Psoas muscle (tissue), 8 donors: ENCODE data around the gene LPP. TPM values are rescaled to one million over a fixed set of nuclear protein-coding genes. Genes with fewer than 3 reads are reported as not detected.
"Not testable (repeated sequence)": the region's sequence is repeated elsewhere in the genome, so short reads cannot be mapped to it uniquely, and the experiment has no call there.

Experiments used
- ATAC-seq, 4 donors: fragments of 200-7000 bp; cut with Tn5 transposase; one replicate each; pipeline ENCODE4 v1.9.1; 2020; ENCODE audit warnings: moderate library complexity in 3 of 4, mild to moderate bottlenecking in 2 of 4
- DNase-seq, 2 donors: peaks; one replicate each; pipeline ENCODE4 v3.0.0-alpha.2; 2020
- H3K27ac ChIP-seq: fragments of 200-600 bp; one replicate; pipeline ENCODE4 v1.8.0; 2022
- H3K27me3 ChIP-seq, 3 donors: fragments of 200-600 bp in 1 of 3; one replicate each; pipeline versions ENCODE4 v1.6.1 to v1.8.0; 2013 to 2022; ENCODE audit warnings: low read length in 2 of 3, mild to moderate bottlenecking in 2 of 3, moderate library complexity in 1 of 3; ENCODE audit not compliant: insufficient read depth in 3 of 3
- H3K36me3 ChIP-seq, 2 donors: fragments of 200-600 bp in 1 of 2; one replicate each; pipeline versions ENCODE4 v1.6.1 to v1.8.0; 2013 to 2022; ENCODE audit warnings: low read depth in 1 of 2, mild to moderate bottlenecking in 1 of 2, moderate library complexity in 1 of 2; ENCODE audit not compliant: insufficient read depth in 1 of 2
- H3K4me1 ChIP-seq: fragments of 200-600 bp; one replicate; pipeline ENCODE4 v1.8.0; 2022
- H3K4me3 ChIP-seq: fragments of 200-600 bp; one replicate; pipeline ENCODE4 v1.8.0; 2022; ENCODE audit warnings: mild to moderate bottlenecking
- H3K9me3 ChIP-seq: fragments of 200-600 bp; one replicate; pipeline ENCODE4 v1.8.0; 2022
- CTCF ChIP-seq: fragments of 200-600 bp; IDR thresholded peaks from one replicate; pipeline ENCODE4 v1.8.0; 2022; ENCODE audit warnings: antibody characterized with exemption
- WGBS, 3 donors: extraction: QIAGEN DNeasy Blood & Tissue Kit; methylation state at CpG; one replicate each; pipeline versions ENCODE4 v1.1.6 to v1.1.7; 2013; 5-methylcytosine and 5-hydroxymethylcytosine counted together
- intact Hi-C, 2 donors: fragments of 100-400 bp; cut with DNase I; formaldehyde crosslinking; loops; one replicate each; pipeline versions ENCODE4 v1.11.0 to v1.14.2; 2022
- polyA plus RNA-seq, 3 donors: library from polyadenylated mRNA; stranded (reverse); fragments of 200-250 nt; gene quantifications; one replicate each; pipeline ENCODE4 v1.2.3, GENCODE V29; 2013
- total RNA-seq, 4 donors: library from RNA; stranded (reverse); fragmentation: NEBNext Ultra II Directional in 2 of 4; extraction: Animal tissue kit (Norgen Biotek cat#: 25700) in 2 of 4; gene quantifications; one replicate each; pipeline versions ENCODE4 v1.2.1 to v1.2.4, GENCODE V29; 2021 to 2023
- donor health status: healthy with polysubstance abuse.
- donor health status: DM: no; HTN: no; CAD: no; lungs with moderate emphysema.
- donor health status: Bipolar disorder and iron deficiency.
- donor health status: healthy.
- donor health status: DM: yes; HTN: yes; CAD: no.
- donor health status: DM: no; HTN: no; CAD: no.
- donor health status: DM: no; HTN: no; CAD: no.
- donor health status: DM: yes; HTN: yes; CAD: no.

Gene LPP
- total and polyA plus RNA-seq, 7 donors: 2.6 to 80.3 (median 42.8) TPM

GRCh38 chr3:188697127-188697526, 543.2 kb downstream of the LPP start:
- intact Hi-C loops: no loop called here
- ATAC-seq: no peak

GRCh38 chr3:188698436-188698835, 544.5 kb downstream of the LPP start:
- intact Hi-C loops: no loop called here
- Histone ChIP-seq H3K27me3 (no peaks in the 10 kb centered on the region), H3K27ac (no peak overlapping the region), H3K4me3 (no peak overlapping the region), H3K4me1 (peaks cover 4% of the 10 kb centered on the region), H3K36me3 (no peaks in the 10 kb centered on the region), H3K9me3 (no peaks in the 10 kb centered on the region)
- DNase-seq (no peak), ATAC-seq (peak in 3 of 4 donors; percentile 30 to 73 (median 41))
- 69 to 92% (median 78%) methylated on average over 12 of the region's 12 CpGs for WGBS, 3 donors
- TF ChIP-seq CTCF: no peak

More at GRCh38 chr3:188697127-188697526, 543.2 kb downstream of the LPP start:
- no peak overlapping the region for H3K27ac ChIP-seq
- no peak for TF ChIP-seq CTCF
- 90 to 92% (median 90%) methylated on average over 7 of the region's 7 CpGs for WGBS, 3 donors
- H3K36me3 ChIP-seq: no peaks in the 10 kb centered on the region
- no peaks in the 10 kb centered on the region for H3K27me3 ChIP-seq
- no peak overlapping the region for H3K4me3 ChIP-seq
- DNase-seq: no peak
- H3K9me3 ChIP-seq: no peaks in the 10 kb centered on the region
- peaks cover 4% of the 10 kb centered on the region for H3K4me1 ChIP-seq

GRCh38 chr3:188700501-188700900, 546.5 kb downstream of the LPP start:
- intact Hi-C loops: no loop called here
- no peak for ATAC-seq
- H3K36me3 ChIP-seq: no peaks in the 10 kb centered on the region

DNA sequence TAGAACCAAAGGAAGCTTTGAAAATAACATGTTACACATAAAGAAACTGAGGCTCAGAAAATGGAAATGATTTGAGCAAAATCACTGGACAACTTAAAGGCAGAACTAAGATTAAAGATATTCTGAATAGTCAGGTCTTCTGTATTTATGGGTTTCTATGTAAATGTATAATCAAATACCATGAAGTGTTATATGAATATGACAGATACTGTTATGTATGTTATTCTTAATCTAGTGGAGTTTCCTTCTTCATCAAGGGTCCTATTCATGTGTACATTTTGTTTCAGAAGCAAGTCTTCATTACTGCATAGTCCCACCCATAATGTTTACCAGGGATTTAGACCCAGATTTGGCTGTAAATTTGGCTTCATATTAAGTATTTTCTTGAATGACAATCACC, 547.0 kb downstream of the LPP start:
- no peak for DNase-seq
- intact Hi-C loops: no loop called here
- TF ChIP-seq CTCF: no peak
- no peak overlapping the region for H3K27ac ChIP-seq
- no peaks in the 10 kb centered on the region for H3K36me3 ChIP-seq
- no peaks in the 10 kb centered on the region for H3K9me3 ChIP-seq
- peaks cover 4% of the 10 kb centered on the region for H3K4me1 ChIP-seq
- ATAC-seq: no peak
- no peak overlapping the region for H3K4me3 ChIP-seq
- H3K27me3 ChIP-seq: no peaks in the 10 kb centered on the region

More at GRCh38 chr3:188700501-188700900, 546.5 kb downstream of the LPP start:
- no peak overlapping the region for H3K4me3 ChIP-seq
- H3K27ac ChIP-seq: no peak overlapping the region
- H3K9me3 ChIP-seq: no peaks in the 10 kb centered on the region
- no peak for DNase-seq
- H3K4me1 ChIP-seq: peaks cover 4% of the 10 kb centered on the region
- no peak for TF ChIP-seq CTCF
- H3K27me3 ChIP-seq: no peaks in the 10 kb centered on the region

GRCh38 chr3:188701485-188701969, 547.6 kb downstream of the LPP start:
- no peak overlapping the region for H3K4me3 ChIP-seq
- H3K9me3 ChIP-seq: no peaks in the 10 kb centered on the region
- TF ChIP-seq CTCF: no peak
- intact Hi-C loops: no loop called here
- peaks cover 4% of the 10 kb centered on the region for H3K4me1 ChIP-seq
- H3K27ac ChIP-seq: no peak overlapping the region
- no peaks in the 10 kb centered on the region for H3K36me3 ChIP-seq
- WGBS, 3 donors: 70 to 86% (median 72%) methylated on average over 4 of the region's 4 CpGs
- no peak for DNase-seq
- peak in 1 of 4 donors; percentile 31 for ATAC-seq
- H3K27me3 ChIP-seq: no peaks in the 10 kb centered on the region

DNA sequence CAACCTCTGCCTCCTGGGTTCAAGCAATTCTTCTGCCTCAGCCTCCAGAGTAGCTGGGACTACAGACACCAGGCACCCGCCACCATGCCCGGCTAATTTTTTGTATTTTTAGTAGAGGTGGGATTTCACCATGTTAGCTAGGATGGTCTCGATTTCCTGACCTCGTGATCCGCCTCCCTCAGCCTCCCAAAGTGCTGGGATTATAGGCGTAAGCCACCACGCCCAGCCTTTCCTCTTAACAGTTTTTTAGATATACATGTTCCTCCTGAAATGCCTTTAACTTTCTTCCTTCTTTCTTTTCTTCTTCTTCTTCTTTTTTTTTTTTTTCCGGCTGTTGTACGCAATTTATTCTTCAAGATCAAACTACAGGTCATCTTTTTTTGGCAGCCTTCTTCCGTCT, 548.1 kb downstream of the LPP start:
- intact Hi-C loops, H3K4me1 ChIP-seq, ATAC-seq, H3K4me3 ChIP-seq, H3K27ac ChIP-seq, DNase-seq, H3K27me3 ChIP-seq, H3K36me3 ChIP-seq, H3K9me3 ChIP-seq: not testable (repeated sequence)
- WGBS, 3 donors: 91 to 97% (median 95%) methylated on average over 10 of the region's 10 CpGs
